Measurements from ENCODE around the gene KCP.

GRCh38 chr7:128912281-128912680 is 1.8 kb upstream of the KCP start:
- no peak for TF ChIP-seq POLR2A (IDR thresholded peaks at IDR 0.05)
- TF ChIP-seq CTCF (IDR thresholded peaks at IDR 0.05), result no peak

Data from stomach (tissue), 4 donors.